Stimulated activated CD4-positive, alpha-beta T cell treated with anti-CD3 and anti-CD28 coated beads, Interleukin-15, amount 100 ng/mL, for 1 hour (primary cell): ENCODE data around the gene MED27.

Experiments used
- DNase-seq, 2 donors: peaks; one replicate each; pipeline ENCODE4 v3.0.0-alpha.2; 2020; ENCODE audit warnings: low read depth in 1 of 2, low spot score in 1 of 2

Gene MED27

DNA sequence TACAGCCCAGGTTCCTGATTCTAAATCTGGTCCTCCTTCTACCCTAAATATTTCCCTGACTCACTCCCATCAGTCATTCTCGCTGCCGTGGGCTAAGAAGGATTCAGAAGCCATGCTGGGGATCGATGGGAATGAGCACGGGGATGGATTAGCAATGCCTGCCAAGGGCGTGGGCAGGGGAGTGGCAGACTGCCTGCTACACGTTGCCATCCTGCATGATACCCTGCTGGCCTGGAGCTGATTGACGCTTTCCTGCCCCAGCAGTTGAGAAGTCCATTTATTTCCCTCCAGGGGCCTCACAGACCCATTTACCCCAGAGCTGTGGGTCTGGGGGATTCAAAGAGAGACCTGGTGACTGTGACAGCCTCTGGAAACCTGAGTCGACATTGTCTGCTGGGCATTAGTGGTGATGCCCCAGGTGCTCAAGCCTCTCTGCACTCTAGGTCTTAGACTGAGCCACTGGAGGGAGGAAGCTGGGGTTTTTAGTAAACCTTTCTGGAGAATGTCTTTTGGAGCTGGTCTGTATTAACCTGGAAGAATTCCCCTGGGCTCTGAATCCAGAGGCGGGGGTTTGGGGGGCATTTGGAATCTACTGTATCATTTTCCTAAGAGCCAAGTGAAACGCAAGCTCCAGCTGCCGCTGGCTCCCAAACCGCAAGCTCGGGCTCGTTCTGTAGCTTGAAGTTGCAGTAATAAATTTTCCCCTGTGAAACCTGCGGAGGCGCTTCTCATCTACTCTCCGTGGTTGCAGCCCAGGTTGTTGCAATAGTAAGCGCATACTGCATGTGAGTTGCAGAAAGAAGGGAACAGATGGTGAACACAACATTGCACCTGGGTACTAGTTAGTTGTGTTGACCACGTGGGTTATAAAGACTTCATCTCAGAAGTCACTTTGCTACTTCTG lies 263.4 kb downstream of the MED27 start:
- DNase-seq, result no peak

DNA sequence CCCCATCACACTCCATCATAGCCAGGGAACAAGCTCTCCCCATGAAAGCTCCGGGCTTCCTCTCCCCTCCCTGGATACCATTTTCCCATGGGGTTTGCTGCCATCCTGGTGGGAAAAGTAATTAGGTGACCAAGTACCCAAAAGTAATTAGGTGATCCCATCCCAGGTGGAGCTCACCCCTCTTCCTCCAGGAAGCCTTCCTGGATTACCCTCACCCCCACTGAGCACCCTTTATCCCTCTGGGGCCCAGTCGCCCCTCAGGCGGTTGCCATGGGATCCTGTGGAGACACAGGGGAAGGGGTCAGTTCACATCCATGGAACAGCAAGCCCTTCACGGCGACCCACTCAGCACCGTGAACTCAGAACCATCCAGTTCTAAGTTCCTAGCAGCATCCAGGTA lies 265.0 kb downstream of the MED27 start:
- no peak for DNase-seq

- DNase-seq, result no peak
These were observed 266.6 kb downstream of the MED27 start for GRCh38 chr9:131813116-131813515.

- DNase-seq, result no peak
These were observed 267.4 kb downstream of the MED27 start for GRCh38 chr9:131812116-131812790.

- DNase-seq, result no peak
These were observed 268.3 kb downstream of the MED27 start for GRCh38 chr9:131811405-131811804.

GRCh38 chr9:131810351-131811170 lies 269.1 kb downstream of the MED27 start:
- DNase-seq, result no peak
